Left kidney (tissue), 2 donors: Measurements from ENCODE around the gene FAM118B. TPM values are rescaled to one million over a fixed set of nuclear protein-coding genes. Genes with fewer than 3 reads are reported as not detected.
A peak's percentile ranks its signal among the peaks of the same experiment; 100 is the strongest.

Experiments used
- DNase-seq: peaks from one replicate; pipeline ENCODE4 v3.0.0-alpha.2; 2013
- polyA plus RNA-seq: library from polyadenylated mRNA; unstranded; fragments of 120-200 nt; gene quantifications from one replicate; pipeline ENCODE4 v1.2.1, GENCODE V29; 2013; ENCODE audit not compliant: insufficient read length

The FAM118B gene
- polyA plus RNA-seq, 1 donor: 32.5 TPM

GRCh38 chr11:126186025-126186698 lies 25.4 kb upstream of the FAM118B start:
- DNase-seq: no peak

- no peak for DNase-seq
Observed at GRCh38 chr11:126186708-126187529, 24.7 kb upstream of the FAM118B start.

- DNase-seq: no peak
Observed at GRCh38 chr11:126188332-126189108, 23.1 kb upstream of the FAM118B start.

- no peak for DNase-seq
Observed at GRCh38 chr11:126189109-126189929, 22.3 kb upstream of the FAM118B start.

GRCh38 chr11:126190792-126191191 lies 20.8 kb upstream of the FAM118B start:
- no peak for DNase-seq

- no peak for DNase-seq
Observed at GRCh38 chr11:126191379-126192073, 20.1 kb upstream of the FAM118B start.

GRCh38 chr11:126192361-126192760 lies 19.2 kb upstream of the FAM118B start:
- DNase-seq: no peak

- DNase-seq: no peak
Observed at GRCh38 chr11:126193038-126193478, 18.5 kb upstream of the FAM118B start.

- DNase-seq: peak; percentile 27
Observed at GRCh38 chr11:126194121-126194543, 17.4 kb upstream of the FAM118B start.

GRCh38 chr11:126195119-126195518 lies 16.5 kb upstream of the FAM118B start:
- no peak for DNase-seq

GRCh38 chr11:126197277-126197939 lies 14.2 kb upstream of the FAM118B start:
- no peak for DNase-seq

- DNase-seq: no peak
Observed at GRCh38 chr11:126198648-126199047, 12.9 kb upstream of the FAM118B start.

- no peak for DNase-seq
Observed at GRCh38 chr11:126202646-126203359, 8.8 kb upstream of the FAM118B start.

GRCh38 chr11:126205359-126205758 lies 6.2 kb upstream of the FAM118B start:
- DNase-seq: no peak

GRCh38 chr11:126207896-126208295 lies 3.7 kb upstream of the FAM118B start:
- DNase-seq: no peak

GRCh38 chr11:126210871-126211235 lies 729 bp upstream of the FAM118B start:
- DNase-seq: no peak

- DNase-seq: no peak
Observed at GRCh38 chr11:126212089-126212660, 593 bp downstream of the FAM118B start.

GRCh38 chr11:126214441-126214840 lies 2.9 kb downstream of the FAM118B start:
- no peak for DNase-seq

GRCh38 chr11:126214841-126215240 lies 3.3 kb downstream of the FAM118B start:
- DNase-seq: no peak
